ENCODE measurements around the gene RAP1GAP.

RAP1GAP gene

DNA sequence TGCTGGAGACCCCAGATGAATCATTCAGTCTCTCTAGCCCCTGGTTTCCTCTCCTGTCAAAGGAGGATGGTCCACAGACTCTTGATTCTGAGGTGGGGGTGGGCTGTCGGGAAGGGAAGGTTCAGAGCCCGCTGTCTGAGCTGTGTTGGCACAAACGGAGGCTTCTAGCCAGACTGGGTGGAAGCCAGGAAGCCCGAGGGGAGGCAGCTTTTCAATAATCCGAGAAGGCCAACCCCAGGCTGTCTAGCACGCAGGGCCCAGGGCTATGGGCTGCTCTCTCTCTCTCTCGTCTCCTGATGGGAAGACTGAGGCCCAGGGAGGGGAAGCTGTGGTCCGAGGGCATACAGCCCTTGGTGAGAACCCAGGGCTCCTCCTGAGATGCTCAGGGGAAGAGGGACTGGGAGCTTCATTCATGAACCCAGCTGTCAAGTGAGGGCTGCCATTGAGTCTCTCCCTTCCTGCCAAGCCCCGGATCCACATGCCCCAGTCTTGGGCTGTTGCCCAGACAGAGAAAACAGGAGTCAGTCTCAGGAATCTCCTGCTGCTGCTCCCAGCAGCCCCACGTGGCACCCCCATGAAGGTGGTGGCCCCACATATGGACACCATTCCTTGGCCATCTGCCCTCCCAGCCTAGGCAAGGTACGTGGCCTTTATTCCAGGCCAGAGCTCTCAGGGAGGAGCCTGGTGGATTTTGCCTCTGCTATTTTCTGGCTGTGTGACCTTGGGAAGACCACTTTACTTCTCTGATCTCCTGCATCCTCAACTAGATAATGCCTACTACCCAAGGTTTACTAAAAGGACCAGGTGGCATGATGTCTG is 44.4 kb downstream of the RAP1GAP start:
- Histone ChIP-seq H2AFZ (ENCODE audit: low read depth, low read length) (no peak overlapping the region), H3K4me1 (ENCODE audit: insufficient read depth, low read length) (no peaks in the 10 kb centered on the region)

DNA sequence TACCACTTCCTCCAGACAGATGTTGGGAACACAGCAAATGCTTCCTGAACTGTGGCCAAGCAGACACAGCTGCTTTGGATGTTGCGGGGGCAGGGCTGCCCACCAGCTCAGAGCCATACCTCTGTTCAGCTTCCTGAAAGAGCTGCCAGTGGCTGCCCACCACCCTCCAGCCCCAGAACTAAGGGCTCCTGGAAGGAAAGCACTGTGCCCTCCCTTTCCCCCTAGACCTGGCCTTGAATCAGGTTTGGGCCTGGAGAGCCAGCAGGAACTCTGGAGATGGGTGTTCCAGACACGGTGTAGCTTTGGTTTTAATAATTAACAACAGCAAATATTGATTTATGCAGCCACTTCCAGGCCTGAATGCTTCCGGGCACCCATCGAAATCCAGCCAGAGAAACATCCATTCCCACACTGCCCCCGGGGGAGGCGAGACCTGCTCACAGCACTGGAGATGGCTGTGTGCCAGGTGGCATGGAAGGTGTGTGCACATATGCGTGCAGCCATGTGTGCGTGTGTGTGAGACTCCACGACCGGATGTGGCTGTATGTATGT is 45.7 kb downstream of the RAP1GAP start:
- Histone ChIP-seq H3K4me3 (ENCODE audit: low read depth in 1 of 2, low read length in 2 of 2) (no peak overlapping the region), H3K4me2 (ENCODE audit: insufficient read depth, low read length) (no peak overlapping the region), H3K4me1 (ENCODE audit: insufficient read depth, low read length) (no peaks in the 10 kb centered on the region), H4K20me1 (ENCODE audit: insufficient read depth, low read length) (peaks cover 5% of the 10 kb centered on the region), H3K27ac (ENCODE audit: low read length) (no peak overlapping the region), H3K9ac (ENCODE audit: low read depth, low read length) (no peak overlapping the region), H3K27me3 (ENCODE audit: insufficient read depth, low read length, poor library complexity) (no peaks in the 10 kb centered on the region), H3K9me3 (ENCODE audit: insufficient read depth, low read length, severe bottlenecking) (no peaks in the 10 kb centered on the region), H2AFZ (ENCODE audit: low read depth, low read length) (no peak overlapping the region), H3K79me2 (ENCODE audit: insufficient read depth, low read length) (no peaks in the 10 kb centered on the region), H3K36me3 (ENCODE audit: insufficient read depth, low read length) (no peaks in the 10 kb centered on the region)
- DNase-seq, result no peak
- ATAC-seq (ENCODE audit: insufficient read depth, low read depth), result no peak
- TF ChIP-seq, protein P1, sequence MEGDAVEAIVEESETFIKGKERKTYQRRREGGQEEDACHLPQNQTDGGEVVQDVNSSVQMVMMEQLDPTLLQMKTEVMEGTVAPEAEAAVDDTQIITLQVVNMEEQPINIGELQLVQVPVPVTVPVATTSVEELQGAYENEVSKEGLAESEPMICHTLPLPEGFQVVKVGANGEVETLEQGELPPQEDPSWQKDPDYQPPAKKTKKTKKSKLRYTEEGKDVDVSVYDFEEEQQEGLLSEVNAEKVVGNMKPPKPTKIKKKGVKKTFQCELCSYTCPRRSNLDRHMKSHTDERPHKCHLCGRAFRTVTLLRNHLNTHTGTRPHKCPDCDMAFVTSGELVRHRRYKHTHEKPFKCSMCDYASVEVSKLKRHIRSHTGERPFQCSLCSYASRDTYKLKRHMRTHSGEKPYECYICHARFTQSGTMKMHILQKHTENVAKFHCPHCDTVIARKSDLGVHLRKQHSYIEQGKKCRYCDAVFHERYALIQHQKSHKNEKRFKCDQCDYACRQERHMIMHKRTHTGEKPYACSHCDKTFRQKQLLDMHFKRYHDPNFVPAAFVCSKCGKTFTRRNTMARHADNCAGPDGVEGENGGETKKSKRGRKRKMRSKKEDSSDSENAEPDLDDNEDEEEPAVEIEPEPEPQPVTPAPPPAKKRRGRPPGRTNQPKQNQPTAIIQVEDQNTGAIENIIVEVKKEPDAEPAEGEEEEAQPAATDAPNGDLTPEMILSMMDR (IDR thresholded peaks at IDR 0.05; ENCODE audit: borderline replicate concordance, extremely low read depth, low read length, poor library complexity, severe bottlenecking), result no peak
- TF ChIP-seq EZH2 (IDR thresholded peaks at IDR 0.05; ENCODE audit: borderline replicate concordance, low read depth, low read length, severe bottlenecking), result no peak

More for the DNA sequence above, 44.4 kb downstream of the RAP1GAP start:
- DNase-seq (no peak), ATAC-seq (ENCODE audit: insufficient read depth, low read depth) (no peak)
- H4K20me1 ChIP-seq (ENCODE audit: insufficient read depth, low read length), result peaks cover 4% of the 10 kb centered on the region
- H3K9me3 ChIP-seq (ENCODE audit: insufficient read depth, low read length, severe bottlenecking), result no peaks in the 10 kb centered on the region
- no peaks in the 10 kb centered on the region for H3K27me3 ChIP-seq (ENCODE audit: insufficient read depth, low read length, poor library complexity)
- no peaks in the 10 kb centered on the region for H3K79me2 ChIP-seq (ENCODE audit: insufficient read depth, low read length)
- no peaks in the 10 kb centered on the region for H3K36me3 ChIP-seq (ENCODE audit: insufficient read depth, low read length)
- H3K4me2 ChIP-seq (ENCODE audit: insufficient read depth, low read length), result no peak overlapping the region
- H3K4me3 ChIP-seq (ENCODE audit: low read depth in 1 of 2, low read length in 2 of 2), result no peak overlapping the region
- H3K9ac ChIP-seq (ENCODE audit: low read depth, low read length), result no peak overlapping the region
- H3K27ac ChIP-seq (ENCODE audit: low read length), result no peak overlapping the region
- TF ChIP-seq, protein P1 (IDR thresholded peaks at IDR 0.05; ENCODE audit: borderline replicate concordance, extremely low read depth, low read length, poor library complexity, severe bottlenecking), result no peak
- TF ChIP-seq EZH2 (IDR thresholded peaks at IDR 0.05; ENCODE audit: borderline replicate concordance, low read depth, low read length, severe bottlenecking), result no peak

DNA sequence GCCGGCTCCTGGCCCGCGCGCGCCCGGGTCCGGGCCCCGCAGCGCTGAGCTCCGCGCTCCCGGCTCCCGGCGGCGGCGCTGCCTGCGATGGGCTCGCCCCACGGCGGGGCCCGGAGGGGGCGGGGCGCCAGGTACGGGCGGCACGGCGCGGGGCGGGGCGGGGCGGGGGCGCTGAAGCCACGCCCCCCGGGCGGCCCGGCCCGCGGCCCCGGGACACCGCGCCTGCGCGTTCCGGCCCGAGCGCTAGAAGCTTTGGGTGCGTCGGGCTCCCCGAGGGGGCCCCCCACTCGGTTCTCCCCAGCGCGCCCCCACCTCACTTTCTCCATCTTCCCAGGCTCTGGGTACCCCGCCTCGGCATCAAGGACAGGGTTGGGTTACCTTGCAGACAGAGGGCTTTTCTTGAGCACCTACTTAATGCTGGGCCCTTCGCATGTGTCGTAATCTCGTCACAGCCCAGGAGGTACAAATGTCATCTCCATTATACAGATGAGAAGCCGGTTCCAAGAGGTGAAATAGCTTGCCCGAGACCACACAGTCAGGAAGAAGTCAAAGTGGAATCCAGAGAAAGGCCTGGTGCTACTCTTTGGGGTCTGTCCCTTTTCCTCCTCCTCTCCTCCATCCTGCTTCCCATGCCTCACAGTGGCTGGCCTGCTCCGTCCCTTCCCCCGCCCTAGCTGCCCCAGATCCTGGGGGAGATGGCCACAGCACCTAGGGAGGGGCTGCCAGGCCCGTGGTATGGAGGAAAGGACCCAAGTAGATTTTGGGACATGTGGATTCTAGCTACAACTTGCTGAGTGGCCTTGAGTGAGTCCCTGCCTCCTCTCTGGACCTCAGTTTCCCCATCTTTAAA is 46.5 kb downstream of the RAP1GAP start:
- ATAC-seq (ENCODE audit: insufficient read depth, low read depth) (no peak), DNase-seq (no peak)
- TF ChIP-seq EZH2 (IDR thresholded peaks at IDR 0.05; ENCODE audit: borderline replicate concordance, low read depth, low read length, severe bottlenecking), result no peak
- TF ChIP-seq, protein P1 (IDR thresholded peaks at IDR 0.05; ENCODE audit: borderline replicate concordance, extremely low read depth, low read length, poor library complexity, severe bottlenecking), result no peak
- H4K20me1 ChIP-seq (ENCODE audit: insufficient read depth, low read length), result peaks cover 12% of the 10 kb centered on the region
- no peak overlapping the region for H3K4me3 ChIP-seq (ENCODE audit: low read depth in 1 of 2, low read length in 2 of 2)
- H3K4me2 ChIP-seq (ENCODE audit: insufficient read depth, low read length), result no peak overlapping the region
- H3K27ac ChIP-seq (ENCODE audit: low read length), result no peak overlapping the region
- no peak overlapping the region for H2AFZ ChIP-seq (ENCODE audit: low read depth, low read length)
- H3K4me1 ChIP-seq (ENCODE audit: insufficient read depth, low read length), result no peaks in the 10 kb centered on the region
- no peaks in the 10 kb centered on the region for H3K79me2 ChIP-seq (ENCODE audit: insufficient read depth, low read length)
- no peaks in the 10 kb centered on the region for H3K9me3 ChIP-seq (ENCODE audit: insufficient read depth, low read length, severe bottlenecking)
- H3K9ac ChIP-seq (ENCODE audit: low read depth, low read length), result no peak overlapping the region
- H3K27me3 ChIP-seq (ENCODE audit: insufficient read depth, low read length, poor library complexity), result no peaks in the 10 kb centered on the region
- H3K36me3 ChIP-seq (ENCODE audit: insufficient read depth, low read length), result no peaks in the 10 kb centered on the region
